K562 (cell line): Measurements from ENCODE around the gene RAI14. TPM values are rescaled to one million over a fixed set of nuclear protein-coding genes. Genes with fewer than 3 reads are reported as not detected.

Source experiments
- ARID1B ChIP-seq: fragments of 450-650 bp; IDR thresholded peaks from 2 replicates; pipeline ENCODE4 v1.6.1; 2016; ENCODE audit warnings: antibody characterized with exemption, mild to moderate bottlenecking, inconsistent platforms
- CCNT2 ChIP-seq: IDR thresholded peaks from 2 replicates; pipeline ENCODE4 v1.6.1; 2011; ENCODE audit warnings: borderline replicate concordance, low read depth, mild to moderate bottlenecking, moderate library complexity, mixed read lengths, low read length; ENCODE audit not compliant: insufficient read length; ENCODE audit errors: extremely low read depth
- GABPA ChIP-seq: fragments of 200-800 bp; sonication (Bioruptor generic); conservative IDR thresholded peaks from 2 replicates; pipeline ENCODE4 v1.6.1; 2016; ENCODE audit warnings: low read depth, missing genetic modification characterization, missing compliant biosample characterization
- polyA plus RNA-seq, 8 experiments: library from polyadenylated mRNA; depleted of rRNA in 4 of 8; stranded (reverse) in 5 of 8; unstranded in 3 of 8; fragments of >200 nt; fragmentation: Nextera tagmentation in 2 of 8; fragmentation: Illumina TruSeq in 1 of 8; extraction: Ambion mirVana in 2 of 8; extraction: Trizol in 1 of 8; gene quantifications; 2 replicates each; pipeline versions ENCODE4 v1.2.1 to v1.2.3, GENCODE V29; 2011 to 2014; ENCODE audit warnings: inconsistent platforms in 1 of 8, missing spikeins in 1 of 8
- total RNA-seq, 7 experiments: library from RNA; depleted of rRNA in 6 of 7; stranded (reverse); fragments of >200 nt in 6 of 7; fragmentation: Illumina TruSeq in 2 of 7; extraction: Trizol in 2 of 7; gene quantifications; 2 replicates each; pipeline versions ENCODE4 v1.2.1 to v1.2.3, GENCODE V29; 2011 to 2021; ENCODE audit warnings: low replicate concordance in 1 of 7
- TF ChIP-seq, protein P1 (sequence below), 3 experiments: fragments of 200-800 bp in 1 of 3; fragments of 250-450 bp in 1 of 3; fragments of 450-650 bp in 1 of 3; sonication (Bioruptor Pico) in 1 of 3; sonication (Bioruptor generic) in 1 of 3; formaldehyde crosslinking in 1 of 3; IDR thresholded peaks; 2 replicates each; pipeline versions ENCODE4 v1.6.1 to v1.8.0; 2016 to 2022; ENCODE audit warnings: mild to moderate bottlenecking in 2 of 3, missing genetic modification characterization in 2 of 3, missing compliant biosample characterization in 1 of 3, moderate library complexity in 1 of 3
- TF ChIP-seq, protein P2 (sequence below): fragments of 450-650 bp; formaldehyde crosslinking; IDR thresholded peaks from 2 replicates; pipeline ENCODE4 v1.4.0; 2020; ENCODE audit warnings: mild to moderate bottlenecking, moderate library complexity
- TF ChIP-seq, protein P3 (sequence below): fragments of 450-650 bp; IDR thresholded peaks from 2 replicates; pipeline ENCODE4 v1.6.1; 2016; ENCODE audit warnings: low read depth
- TF ChIP-seq, protein P4 (sequence below): fragments of 250-450 bp; sonication (Bioruptor Pico); IDR thresholded peaks from 2 replicates; pipeline ENCODE4 v1.4.0; 2020; ENCODE audit warnings: mild to moderate bottlenecking, moderate library complexity

The RAI14 gene
- total and polyA plus RNA-seq, 9 of the 15 experiments (the other 6 are each of a cell fraction or from before 2014, with no cell fraction given) = 11.3 to 82.5 (median 34.8) TPM

- TF ChIP-seq, protein P1, sequence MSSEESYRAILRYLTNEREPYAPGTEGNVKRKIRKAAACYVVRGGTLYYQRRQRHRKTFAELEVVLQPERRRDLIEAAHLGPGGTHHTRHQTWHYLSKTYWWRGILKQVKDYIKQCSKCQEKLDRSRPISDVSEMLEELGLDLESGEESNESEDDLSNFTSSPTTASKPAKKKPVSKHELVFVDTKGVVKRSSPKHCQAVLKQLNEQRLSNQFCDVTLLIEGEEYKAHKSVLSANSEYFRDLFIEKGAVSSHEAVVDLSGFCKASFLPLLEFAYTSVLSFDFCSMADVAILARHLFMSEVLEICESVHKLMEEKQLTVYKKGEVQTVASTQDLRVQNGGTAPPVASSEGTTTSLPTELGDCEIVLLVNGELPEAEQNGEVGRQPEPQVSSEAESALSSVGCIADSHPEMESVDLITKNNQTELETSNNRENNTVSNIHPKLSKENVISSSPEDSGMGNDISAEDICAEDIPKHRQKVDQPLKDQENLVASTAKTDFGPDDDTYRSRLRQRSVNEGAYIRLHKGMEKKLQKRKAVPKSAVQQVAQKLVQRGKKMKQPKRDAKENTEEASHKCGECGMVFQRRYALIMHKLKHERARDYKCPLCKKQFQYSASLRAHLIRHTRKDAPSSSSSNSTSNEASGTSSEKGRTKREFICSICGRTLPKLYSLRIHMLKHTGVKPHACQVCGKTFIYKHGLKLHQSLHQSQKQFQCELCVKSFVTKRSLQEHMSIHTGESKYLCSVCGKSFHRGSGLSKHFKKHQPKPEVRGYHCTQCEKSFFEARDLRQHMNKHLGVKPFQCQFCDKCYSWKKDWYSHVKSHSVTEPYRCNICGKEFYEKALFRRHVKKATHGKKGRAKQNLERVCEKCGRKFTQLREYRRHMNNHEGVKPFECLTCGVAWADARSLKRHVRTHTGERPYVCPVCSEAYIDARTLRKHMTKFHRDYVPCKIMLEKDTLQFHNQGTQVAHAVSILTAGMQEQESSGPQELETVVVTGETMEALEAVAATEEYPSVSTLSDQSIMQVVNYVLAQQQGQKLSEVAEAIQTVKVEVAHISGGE (CRISPR knock-in tag; IDR thresholded peaks at IDR 0.05) = 0 out of 6 replicates have a peak, but pooled peaks of 1 of the 3 experiments have one; percentile 12
- TF ChIP-seq GABPA (tag) = no peak
- peak; percentile 36 for TF ChIP-seq CCNT2
- TF ChIP-seq, protein P2, sequence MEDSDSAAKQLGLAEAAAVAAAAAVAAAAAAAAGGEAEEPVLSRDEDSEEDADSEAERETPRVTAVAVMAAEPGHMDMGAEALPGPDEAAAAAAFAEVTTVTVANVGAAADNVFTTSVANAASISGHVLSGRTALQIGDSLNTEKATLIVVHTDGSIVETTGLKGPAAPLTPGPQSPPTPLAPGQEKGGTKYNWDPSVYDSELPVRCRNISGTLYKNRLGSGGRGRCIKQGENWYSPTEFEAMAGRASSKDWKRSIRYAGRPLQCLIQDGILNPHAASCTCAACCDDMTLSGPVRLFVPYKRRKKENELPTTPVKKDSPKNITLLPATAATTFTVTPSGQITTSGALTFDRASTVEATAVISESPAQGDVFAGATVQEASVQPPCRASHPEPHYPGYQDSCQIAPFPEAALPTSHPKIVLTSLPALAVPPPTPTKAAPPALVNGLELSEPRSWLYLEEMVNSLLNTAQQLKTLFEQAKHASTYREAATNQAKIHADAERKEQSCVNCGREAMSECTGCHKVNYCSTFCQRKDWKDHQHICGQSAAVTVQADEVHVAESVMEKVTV (CRISPR knock-in tag) = no peak
- TF ChIP-seq, protein P3, sequence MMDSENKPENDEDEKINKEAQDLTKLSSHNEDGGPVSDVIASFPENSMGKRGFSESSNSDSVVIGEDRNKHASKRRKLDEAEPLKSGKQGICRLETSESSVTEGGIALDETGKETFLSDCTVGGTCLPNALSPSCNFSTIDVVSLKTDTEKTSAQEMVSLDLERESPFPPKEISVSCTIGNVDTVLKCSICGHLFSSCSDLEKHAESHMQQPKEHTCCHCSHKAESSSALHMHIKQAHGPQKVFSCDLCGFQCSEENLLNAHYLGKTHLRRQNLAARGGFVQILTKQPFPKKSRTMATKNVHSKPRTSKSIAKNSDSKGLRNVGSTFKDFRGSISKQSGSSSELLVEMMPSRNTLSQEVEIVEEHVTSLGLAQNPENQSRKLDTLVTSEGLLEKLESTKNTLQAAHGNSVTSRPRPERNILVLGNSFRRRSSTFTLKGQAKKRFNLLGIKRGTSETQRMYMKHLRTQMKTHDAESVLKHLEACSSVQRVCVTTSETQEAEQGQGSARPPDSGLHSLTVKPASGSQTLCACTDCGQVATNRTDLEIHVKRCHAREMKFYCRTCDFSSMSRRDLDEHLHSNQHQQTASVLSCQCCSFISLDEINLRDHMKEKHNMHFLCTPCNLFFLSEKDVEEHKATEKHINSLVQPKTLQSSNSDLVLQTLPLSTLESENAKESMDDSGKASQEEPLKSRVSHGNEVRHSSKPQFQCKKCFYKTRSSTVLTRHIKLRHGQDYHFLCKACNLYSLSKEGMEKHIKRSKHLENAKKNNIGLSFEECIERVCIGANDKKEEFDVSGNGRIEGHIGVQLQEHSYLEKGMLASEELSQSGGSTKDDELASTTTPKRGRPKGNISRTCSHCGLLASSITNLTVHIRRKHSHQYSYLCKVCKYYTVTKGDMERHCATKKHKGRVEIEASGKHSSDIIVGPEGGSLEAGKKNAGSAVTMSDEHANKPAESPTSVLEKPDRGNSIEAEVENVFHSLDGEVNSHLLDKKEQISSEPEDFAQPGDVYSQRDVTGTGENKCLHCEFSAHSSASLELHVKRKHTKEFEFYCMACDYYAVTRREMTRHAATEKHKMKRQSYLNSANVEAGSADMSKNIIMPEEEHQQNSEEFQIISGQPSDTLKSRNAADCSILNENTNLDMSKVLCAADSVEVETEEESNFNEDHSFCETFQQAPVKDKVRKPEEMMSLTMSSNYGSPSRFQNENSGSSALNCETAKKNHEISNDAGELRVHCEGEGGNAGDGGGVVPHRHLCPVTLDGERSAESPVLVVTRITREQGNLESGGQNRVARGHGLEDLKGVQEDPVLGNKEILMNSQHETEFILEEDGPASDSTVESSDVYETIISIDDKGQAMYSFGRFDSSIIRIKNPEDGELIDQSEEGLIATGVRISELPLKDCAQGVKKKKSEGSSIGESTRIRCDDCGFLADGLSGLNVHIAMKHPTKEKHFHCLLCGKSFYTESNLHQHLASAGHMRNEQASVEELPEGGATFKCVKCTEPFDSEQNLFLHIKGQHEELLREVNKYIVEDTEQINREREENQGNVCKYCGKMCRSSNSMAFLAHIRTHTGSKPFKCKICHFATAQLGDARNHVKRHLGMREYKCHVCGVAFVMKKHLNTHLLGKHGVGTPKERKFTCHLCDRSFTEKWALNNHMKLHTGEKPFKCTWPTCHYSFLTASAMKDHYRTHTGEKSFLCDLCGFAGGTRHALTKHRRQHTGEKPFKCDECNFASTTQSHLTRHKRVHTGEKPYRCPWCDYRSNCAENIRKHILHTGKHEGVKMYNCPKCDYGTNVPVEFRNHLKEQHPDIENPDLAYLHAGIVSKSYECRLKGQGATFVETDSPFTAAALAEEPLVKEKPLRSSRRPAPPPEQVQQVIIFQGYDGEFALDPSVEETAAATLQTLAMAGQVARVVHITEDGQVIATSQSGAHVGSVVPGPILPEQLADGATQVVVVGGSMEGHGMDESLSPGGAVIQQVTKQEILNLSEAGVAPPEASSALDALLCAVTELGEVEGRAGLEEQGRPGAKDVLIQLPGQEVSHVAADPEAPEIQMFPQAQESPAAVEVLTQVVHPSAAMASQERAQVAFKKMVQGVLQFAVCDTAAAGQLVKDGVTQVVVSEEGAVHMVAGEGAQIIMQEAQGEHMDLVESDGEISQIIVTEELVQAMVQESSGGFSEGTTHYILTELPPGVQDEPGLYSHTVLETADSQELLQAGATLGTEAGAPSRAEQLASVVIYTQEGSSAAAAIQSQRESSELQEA = peak; percentile 79
- peak; percentile 28; the same call in 1 of the 2 replicates for TF ChIP-seq ARID1B
- TF ChIP-seq, protein P4, sequence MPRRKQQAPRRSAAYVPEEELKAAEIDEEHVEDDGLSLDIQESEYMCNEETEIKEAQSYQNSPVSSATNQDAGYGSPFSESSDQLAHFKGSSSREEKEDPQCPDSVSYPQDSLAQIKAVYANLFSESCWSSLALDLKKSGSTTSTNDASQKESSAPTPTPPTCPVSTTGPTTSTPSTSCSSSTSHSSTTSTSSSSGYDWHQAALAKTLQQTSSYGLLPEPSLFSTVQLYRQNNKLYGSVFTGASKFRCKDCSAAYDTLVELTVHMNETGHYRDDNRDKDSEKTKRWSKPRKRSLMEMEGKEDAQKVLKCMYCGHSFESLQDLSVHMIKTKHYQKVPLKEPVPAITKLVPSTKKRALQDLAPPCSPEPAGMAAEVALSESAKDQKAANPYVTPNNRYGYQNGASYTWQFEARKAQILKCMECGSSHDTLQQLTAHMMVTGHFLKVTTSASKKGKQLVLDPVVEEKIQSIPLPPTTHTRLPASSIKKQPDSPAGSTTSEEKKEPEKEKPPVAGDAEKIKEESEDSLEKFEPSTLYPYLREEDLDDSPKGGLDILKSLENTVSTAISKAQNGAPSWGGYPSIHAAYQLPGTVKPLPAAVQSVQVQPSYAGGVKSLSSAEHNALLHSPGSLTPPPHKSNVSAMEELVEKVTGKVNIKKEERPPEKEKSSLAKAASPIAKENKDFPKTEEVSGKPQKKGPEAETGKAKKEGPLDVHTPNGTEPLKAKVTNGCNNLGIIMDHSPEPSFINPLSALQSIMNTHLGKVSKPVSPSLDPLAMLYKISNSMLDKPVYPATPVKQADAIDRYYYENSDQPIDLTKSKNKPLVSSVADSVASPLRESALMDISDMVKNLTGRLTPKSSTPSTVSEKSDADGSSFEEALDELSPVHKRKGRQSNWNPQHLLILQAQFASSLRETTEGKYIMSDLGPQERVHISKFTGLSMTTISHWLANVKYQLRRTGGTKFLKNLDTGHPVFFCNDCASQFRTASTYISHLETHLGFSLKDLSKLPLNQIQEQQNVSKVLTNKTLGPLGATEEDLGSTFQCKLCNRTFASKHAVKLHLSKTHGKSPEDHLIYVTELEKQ = no peak
Observed at GRCh38 chr5:34687269-34688011, 31.3 kb downstream of the RAI14 start (continued).
